Right lobe of liver (tissue), 6 donors: Measurements from ENCODE around the gene WDR75. TPM values are rescaled to one million over a fixed set of nuclear protein-coding genes. Genes with fewer than 3 reads are reported as not detected.

Source experiments
- ATAC-seq, 4 donors: fragments of 200-7000 bp; cut with Tn5 transposase; one replicate each; pipeline ENCODE4 v1.9.1; 2020; ENCODE audit warnings: mild to moderate bottlenecking in 4 of 4, moderate library complexity in 4 of 4
- DNase-seq, 3 donors: peaks; one replicate each; pipeline ENCODE4 v3.0.0-alpha.2; 2020
- H3K27ac ChIP-seq, 3 donors: fragments of 200-600 bp; one replicate each; pipeline ENCODE4 v1.8.0; 2022
- H3K27me3 ChIP-seq, 2 donors: fragments of 200-600 bp; one replicate each; pipeline ENCODE4 v1.8.0; 2022
- H3K36me3 ChIP-seq, 4 donors: fragments of 200-600 bp; sonication (generic) in 1 of 4; one replicate each; pipeline versions ENCODE4 v1.5.1 to v1.8.0; 2017 to 2022; ENCODE audit warnings: control low read depth in 1 of 4
- H3K4me1 ChIP-seq, 4 donors: fragments of 200-600 bp; sonication (generic) in 1 of 4; one replicate each; pipeline versions ENCODE4 v1.5.1 to v1.8.0; 2017 to 2022; ENCODE audit warnings: control low read depth in 1 of 4
- H3K4me3 ChIP-seq, 3 donors: fragments of 200-600 bp; one replicate each; pipeline ENCODE4 v1.8.0; 2022
- H3K9me3 ChIP-seq, 4 donors: fragments of 200-600 bp; sonication (generic) in 1 of 4; one replicate each; pipeline versions ENCODE4 v1.5.1 to v1.8.0; 2017 to 2022; ENCODE audit warnings: control low read depth in 1 of 4
- CTCF ChIP-seq, 4 donors: fragments of 200-600 bp in 3 of 4; fragments of 450-650 bp in 1 of 4; IDR thresholded peaks; one replicate each; pipeline versions ENCODE4 v1.5.1 to v1.8.0; 2016 to 2022; ENCODE audit warnings: antibody characterized with exemption in 4 of 4, mild to moderate bottlenecking in 2 of 4
- POLR2A ChIP-seq: fragments of 450-650 bp; IDR thresholded peaks from one replicate; pipeline ENCODE4 v1.6.1; 2017; ENCODE audit warnings: antibody characterized with exemption, mild to moderate bottlenecking
- WGBS: methylation state at CpG from one replicate; pipeline ENCODE4 v1.1.6; 2018; ENCODE audit warnings: low coverage, low lambda C conversion rate; ENCODE audit not compliant: insufficient coverage; ENCODE audit errors: missing lambda C conversion rate; 5-methylcytosine and 5-hydroxymethylcytosine counted together
- intact Hi-C, 2 donors: fragments of 100-400 bp; cut with DNase I; formaldehyde crosslinking; loops; one replicate each; pipeline versions ENCODE4 v1.11.2 to v1.14.1; 2022
- total RNA-seq, 6 experiments: library from RNA; depleted of rRNA in 2 of 6; stranded (reverse); fragments of >200 nt in 2 of 6; fragmentation: NEBNext Ultra II Directional in 3 of 6; extraction: Animal tissue kit (Norgen Biotek cat#: 25700) in 3 of 6; gene quantifications; one replicate each; pipeline versions ENCODE4 v1.1.0 to v1.2.4, GENCODE V29; 2016 to 2023
- donor health status: DM: no; HTN: yes; CAD: no.
- donor health status: DM: no; HTN: no; CAD: no.
- donor health status: DM: no; HTN: no; CAD: no.
- donor health status: DM: no; HTN: yes; CAD: no.
- donor health status: DM: no; HTN: yes; CAD: no.

The WDR75 gene
- total RNA-seq, 6 experiments from 2014 or later = 7.5 to 19.5 (median 11.8) TPM

GRCh38 chr2:189406586-189407233 lies 34.6 kb upstream of the WDR75 start:
- TF ChIP-seq POLR2A = no peak
- no peak for TF ChIP-seq CTCF (IDR thresholded peaks at IDR 0.05)
- Histone ChIP-seq H3K4me1 (no peaks in the 10 kb centered on the region), H3K4me3 (no peak overlapping the region), H3K27ac (no peak overlapping the region), H3K9me3 (no peaks in the 10 kb centered on the region), H3K36me3 (no peaks in the 10 kb centered on the region), H3K27me3 (no peaks in the 10 kb centered on the region)
- intact Hi-C loops = no loop called here
- ATAC-seq (no peak), DNase-seq (no peak)
- WGBS = 84% methylated on average over 1 of the region's 1 CpG

DNA sequence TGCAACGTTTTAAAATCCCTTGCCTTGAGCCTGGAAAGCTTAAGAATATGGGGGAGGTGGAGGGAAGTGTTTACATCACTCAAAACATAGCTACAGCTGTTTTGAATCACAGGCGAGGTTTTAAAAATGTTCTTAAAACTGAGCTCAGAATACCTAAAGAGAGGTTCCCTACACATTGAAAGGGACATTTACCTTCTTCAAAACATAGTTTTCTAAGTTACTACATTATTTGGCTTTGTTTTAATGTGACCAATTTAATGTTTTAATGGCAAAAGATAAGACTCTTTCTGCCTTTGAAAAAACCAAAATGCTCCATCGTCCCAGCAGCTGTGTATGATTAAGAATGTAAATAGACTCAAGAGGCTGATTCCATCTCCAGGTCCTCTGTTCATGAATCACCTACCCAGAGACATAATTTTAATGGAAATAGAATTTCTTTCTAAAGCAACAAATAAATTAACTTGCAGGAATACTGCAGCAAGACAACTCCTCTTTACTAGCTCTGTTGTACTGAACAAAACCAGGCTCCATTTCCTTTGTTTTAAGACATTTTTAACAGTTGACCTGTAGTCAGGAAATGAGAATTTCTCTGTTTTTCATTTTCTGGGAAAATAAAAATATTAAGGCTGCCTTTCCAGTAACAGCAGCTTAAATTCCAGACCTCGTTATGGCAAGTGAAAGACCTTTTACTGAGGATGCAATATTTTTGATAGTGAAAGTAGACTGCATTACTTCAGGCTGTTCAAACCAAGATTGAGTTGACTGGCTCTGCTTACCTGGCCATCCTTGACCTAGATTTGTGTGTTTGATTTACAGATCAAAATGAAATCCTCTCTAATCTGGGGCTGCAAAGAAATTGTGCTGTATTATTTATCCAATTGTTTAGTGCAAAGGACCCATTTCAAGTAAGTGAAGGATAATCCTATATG lies 33.7 kb upstream of the WDR75 start:
- intact Hi-C loops = no loop called here

DNA sequence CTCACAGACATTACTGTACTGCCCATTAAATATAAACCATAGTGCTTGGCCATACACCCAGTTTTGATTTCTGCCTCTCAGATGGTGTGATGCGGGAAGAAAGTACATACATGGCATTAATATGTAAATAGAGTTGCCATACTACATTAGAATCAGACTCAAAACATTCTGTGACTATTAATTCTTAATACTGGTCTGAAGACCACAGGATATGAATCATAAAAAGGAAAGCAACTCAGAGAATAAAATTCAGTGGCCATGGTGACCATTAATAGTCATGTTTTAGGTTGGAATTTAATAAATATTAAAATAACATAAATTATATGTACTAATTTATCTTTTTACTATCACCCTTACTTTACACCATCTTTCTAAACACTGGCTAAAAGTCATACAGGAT lies 33.0 kb upstream of the WDR75 start:
- Histone ChIP-seq H3K27me3 (no peaks in the 10 kb centered on the region), H3K9me3 (no peaks in the 10 kb centered on the region), H3K36me3 (no peaks in the 10 kb centered on the region), H3K27ac (no peak overlapping the region), H3K4me3 (no peak overlapping the region), H3K4me1 (no peaks in the 10 kb centered on the region)
- DNase-seq = no peak
- no peak for ATAC-seq
- intact Hi-C loops = no loop called here
- 100% methylated on average over 1 of the region's 1 CpG for WGBS
- TF ChIP-seq CTCF (IDR thresholded peaks at IDR 0.05) (no peak), POLR2A (no peak)

More for the DNA sequence above, 33.7 kb upstream of the WDR75 start:
- Histone ChIP-seq H3K4me1 (no peaks in the 10 kb centered on the region), H3K27me3 (no peaks in the 10 kb centered on the region), H3K4me3 (no peak overlapping the region), H3K27ac (no peak overlapping the region), H3K36me3 (no peaks in the 10 kb centered on the region), H3K9me3 (no peaks in the 10 kb centered on the region)
- TF ChIP-seq POLR2A (no peak), CTCF (IDR thresholded peaks at IDR 0.05) (no peak)
- ATAC-seq (no peak), DNase-seq (no peak)
- 43% methylated on average over 4 of the region's 4 CpGs for WGBS

GRCh38 chr2:189409131-189409530 lies 32.1 kb upstream of the WDR75 start:
- 95% methylated on average over 3 of the region's 3 CpGs for WGBS
- DNase-seq = no peak
- no peak overlapping the region for H3K27ac ChIP-seq
- intact Hi-C loops = no loop called here
- no peak overlapping the region for H3K4me3 ChIP-seq
- H3K27me3 ChIP-seq = no peaks in the 10 kb centered on the region
- no peaks in the 10 kb centered on the region for H3K36me3 ChIP-seq
- no peak for ATAC-seq
- no peaks in the 10 kb centered on the region for H3K4me1 ChIP-seq
- TF ChIP-seq CTCF (IDR thresholded peaks at IDR 0.05) (no peak), POLR2A (no peak)
- no peaks in the 10 kb centered on the region for H3K9me3 ChIP-seq
